Effector memory CD4-positive, alpha-beta T cell (primary cell): ENCODE results near the gene ZFP82.

ENCODE experiments used
- DNase-seq, 3 donors: peaks; one replicate each; pipeline ENCODE4 v3.0.0-alpha.2; 2020
- H3K27ac ChIP-seq: 2 replicates; pipeline ENCODE4 v1.7.0; 2013; ENCODE audit warnings: mild to moderate bottlenecking, low read length, moderate library complexity; ENCODE audit not compliant: insufficient read depth, poor library complexity, severe bottlenecking
- H3K27me3 ChIP-seq: replicated peaks from 2 replicates; pipeline ENCODE4 v1.7.0; 2013; ENCODE audit warnings: mild to moderate bottlenecking, low read length; ENCODE audit not compliant: insufficient read depth, control insufficient read depth, poor library complexity, severe bottlenecking
- H3K36me3 ChIP-seq: 2 replicates; pipeline ENCODE4 v1.7.0; 2013; ENCODE audit warnings: mild to moderate bottlenecking, low read length, moderate library complexity; ENCODE audit not compliant: control insufficient read depth, insufficient read depth
- H3K4me1 ChIP-seq: 2 replicates; pipeline ENCODE4 v1.7.0; 2013; ENCODE audit warnings: low read length, mild to moderate bottlenecking; ENCODE audit not compliant: control insufficient read depth, insufficient read depth, poor library complexity, severe bottlenecking
- H3K4me3 ChIP-seq: 2 replicates; pipeline ENCODE4 v1.7.0; 2013; ENCODE audit warnings: low read length, low read depth, mild to moderate bottlenecking; ENCODE audit not compliant: insufficient read depth, poor library complexity, severe bottlenecking
- H3K9me3 ChIP-seq: 2 replicates; pipeline ENCODE4 v1.7.0; 2013; ENCODE audit warnings: mild to moderate bottlenecking, low read length, moderate library complexity; ENCODE audit not compliant: control insufficient read depth

Gene ZFP82

GRCh38 chr19:36377541-36378178 is 40.8 kb downstream of the ZFP82 start:
- no peak overlapping the region for H3K27ac ChIP-seq
- no peak overlapping the region for H3K4me3 ChIP-seq
- no peak for DNase-seq

GRCh38 chr19:36373638-36374156 is 44.7 kb downstream of the ZFP82 start:
- Histone ChIP-seq H3K4me1 (peaks cover 8% of the 10 kb centered on the region), H3K9me3 (no peaks in the 10 kb centered on the region), H3K4me3 (no peak overlapping the region), H3K36me3 (no peaks in the 10 kb centered on the region), H3K27me3 (no peaks in the 10 kb centered on the region), H3K27ac (no peak overlapping the region)
- DNase-seq, result no peak

More at GRCh38 chr19:36377541-36378178, 40.8 kb downstream of the ZFP82 start:
- no peaks in the 10 kb centered on the region for H3K36me3 ChIP-seq
- H3K27me3 ChIP-seq, result no peaks in the 10 kb centered on the region
- peaks cover 9% of the 10 kb centered on the region for H3K4me1 ChIP-seq
- H3K9me3 ChIP-seq, result no peaks in the 10 kb centered on the region

GRCh38 chr19:36371886-36372285 is 46.6 kb downstream of the ZFP82 start:
- Histone ChIP-seq H3K9me3 (no peaks in the 10 kb centered on the region), H3K36me3 (peaks cover 12% of the 10 kb centered on the region), H3K27me3 (no peaks in the 10 kb centered on the region), H3K27ac (no peak overlapping the region), H3K4me1 (no peaks in the 10 kb centered on the region), H3K4me3 (no peak overlapping the region)
- DNase-seq, result no peak

GRCh38 chr19:36363845-36364244 is 54.6 kb downstream of the ZFP82 start:
- Histone ChIP-seq H3K4me1 (no peaks in the 10 kb centered on the region), H3K27me3 (no peaks in the 10 kb centered on the region), H3K36me3 (peaks cover 76% of the 10 kb centered on the region), H3K9me3 (no peaks in the 10 kb centered on the region), H3K4me3 (no peak overlapping the region), H3K27ac (no peak overlapping the region)
- DNase-seq, result no peak
